Cardiac muscle cell (in vitro differentiated cells and primary cell): ENCODE results near the gene CTSW. TPM values are rescaled to one million over a fixed set of nuclear protein-coding genes. Genes with fewer than 3 reads are reported as not detected.
A peak's percentile ranks its signal among the peaks of the same experiment; 100 is the strongest.

Experiments used
- DNase-seq, 2 donors: peaks; one replicate each; pipeline versions ENCODE4 v3.0.0 to v3.0.0-alpha.2; 2010 to 2017; ENCODE audit warnings: low read depth in 1 of 2, low spot score in 1 of 2
- H3K27ac ChIP-seq: fragments of 200-600 bp; sonication (generic); 2 replicates; pipeline ENCODE4 v1.5.1; 2016
- H3K27me3 ChIP-seq: fragments of 200-600 bp; sonication (generic); 2 replicates; pipeline ENCODE4 v1.6.0; 2016; ENCODE audit warnings: control low read depth
- H3K36me3 ChIP-seq: fragments of 200-600 bp; sonication (generic); 2 replicates; pipeline ENCODE4 v1.5.1; 2016; ENCODE audit warnings: control low read depth
- H3K4me1 ChIP-seq: fragments of 200-600 bp; sonication (generic); 2 replicates; pipeline ENCODE4 v1.8.1; 2017; ENCODE audit warnings: low read depth, mild to moderate bottlenecking, mixed run types
- H3K4me3 ChIP-seq: fragments of 200-600 bp; sonication (generic); 2 replicates; pipeline ENCODE4 v1.5.1; 2016; ENCODE audit warnings: mild to moderate bottlenecking
- H3K9me3 ChIP-seq: fragments of 200-600 bp; sonication (generic); 2 replicates; pipeline ENCODE4 v1.5.1; 2017; ENCODE audit warnings: low read depth, mild to moderate bottlenecking, control low read depth
- polyA plus RNA-seq: library from polyadenylated mRNA; unstranded; fragments of >200 nt; fragmentation: Nextera tagmentation; extraction: Ambion mirVana; gene quantifications from 2 replicates; pipeline ENCODE4 v1.2.1, GENCODE V29; 2016
- total RNA-seq: library from RNA; depleted of rRNA; stranded (reverse); fragments of >200 nt; gene quantifications from 2 replicates; pipeline ENCODE4 v1.2.3, GENCODE V29; 2016
- TF ChIP-seq, protein P1 (sequence below): IDR thresholded peaks from 2 replicates; pipeline ENCODE4 v1.5.1; 2012; ENCODE audit warnings: low read depth, mild to moderate bottlenecking, low read length

The CTSW gene
- total and polyA plus RNA-seq, 2 experiments from 2014 or later, result 0.60 TPM; not detected in 1

DNA sequence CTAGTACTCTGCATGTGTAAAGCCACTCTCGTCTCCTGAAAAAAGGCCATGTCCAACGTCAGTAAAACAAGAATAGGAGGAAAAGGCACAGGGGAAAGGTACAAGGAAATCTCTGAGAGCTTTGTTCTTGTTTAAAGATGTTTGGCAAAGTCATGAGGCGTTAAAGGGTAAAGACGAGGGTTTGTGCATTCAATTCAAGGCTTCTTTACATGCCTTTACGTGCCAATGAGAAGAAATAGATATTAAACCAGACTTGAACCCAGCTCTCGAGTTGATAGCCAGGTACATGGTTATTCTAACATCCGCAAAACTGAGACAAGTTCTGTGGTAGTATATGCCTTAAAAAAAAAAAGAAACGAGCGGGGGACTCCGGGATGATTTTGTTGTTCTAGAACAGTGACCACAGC lies 21.0 kb upstream of the CTSW start:
- Histone ChIP-seq H3K4me3 (peak overlapping the region; percentile 46), H3K27ac (peak overlapping the region; percentile 99), H3K27me3 (no peaks in the 10 kb centered on the region), H3K4me1 (peaks cover 7% of the 10 kb centered on the region), H3K36me3 (peaks cover 34% of the 10 kb centered on the region), H3K9me3 (no peaks in the 10 kb centered on the region)
- DNase-seq, result no peak
- TF ChIP-seq, protein P1, sequence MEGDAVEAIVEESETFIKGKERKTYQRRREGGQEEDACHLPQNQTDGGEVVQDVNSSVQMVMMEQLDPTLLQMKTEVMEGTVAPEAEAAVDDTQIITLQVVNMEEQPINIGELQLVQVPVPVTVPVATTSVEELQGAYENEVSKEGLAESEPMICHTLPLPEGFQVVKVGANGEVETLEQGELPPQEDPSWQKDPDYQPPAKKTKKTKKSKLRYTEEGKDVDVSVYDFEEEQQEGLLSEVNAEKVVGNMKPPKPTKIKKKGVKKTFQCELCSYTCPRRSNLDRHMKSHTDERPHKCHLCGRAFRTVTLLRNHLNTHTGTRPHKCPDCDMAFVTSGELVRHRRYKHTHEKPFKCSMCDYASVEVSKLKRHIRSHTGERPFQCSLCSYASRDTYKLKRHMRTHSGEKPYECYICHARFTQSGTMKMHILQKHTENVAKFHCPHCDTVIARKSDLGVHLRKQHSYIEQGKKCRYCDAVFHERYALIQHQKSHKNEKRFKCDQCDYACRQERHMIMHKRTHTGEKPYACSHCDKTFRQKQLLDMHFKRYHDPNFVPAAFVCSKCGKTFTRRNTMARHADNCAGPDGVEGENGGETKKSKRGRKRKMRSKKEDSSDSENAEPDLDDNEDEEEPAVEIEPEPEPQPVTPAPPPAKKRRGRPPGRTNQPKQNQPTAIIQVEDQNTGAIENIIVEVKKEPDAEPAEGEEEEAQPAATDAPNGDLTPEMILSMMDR, result no peak

- Histone ChIP-seq H3K4me1 (peaks cover 7% of the 10 kb centered on the region), H3K9me3 (no peaks in the 10 kb centered on the region)
- TF ChIP-seq, protein P1, result peak; percentile 24
Measured at GRCh38 chr11:65859095-65859811, 20.4 kb upstream of the CTSW start.

DNA sequence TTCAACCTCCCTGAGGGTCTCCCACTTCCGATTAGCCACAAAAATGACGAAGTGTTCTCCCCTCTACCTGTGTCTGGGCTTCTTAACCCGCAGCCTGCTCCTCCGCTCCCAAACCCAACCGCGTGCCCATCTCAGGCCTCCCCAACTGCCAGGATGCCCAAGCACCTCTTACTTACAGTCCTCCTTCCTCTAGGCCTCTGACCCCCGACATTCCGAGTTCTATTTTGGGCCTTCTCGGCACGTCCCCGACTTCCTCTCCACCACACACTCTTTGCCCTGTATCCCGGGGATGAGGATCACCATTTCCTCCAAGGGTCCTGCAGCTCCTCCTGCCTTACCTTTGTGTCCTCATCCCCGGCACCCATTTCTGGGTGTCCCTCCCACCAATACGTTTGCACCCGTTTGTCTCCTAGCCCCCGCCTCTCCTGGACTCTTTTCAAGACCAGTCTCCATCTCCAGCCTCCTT lies 19.8 kb upstream of the CTSW start:
- Histone ChIP-seq H3K36me3 (peaks cover 34% of the 10 kb centered on the region), H3K4me3 (peak overlapping the region; percentile 78), H3K4me1 (peaks cover 7% of the 10 kb centered on the region), H3K9me3 (no peaks in the 10 kb centered on the region), H3K27me3 (no peaks in the 10 kb centered on the region), H3K27ac (peak overlapping the region; percentile 99)
- no peak for DNase-seq
- TF ChIP-seq, protein P1, result no peak

More at GRCh38 chr11:65859095-65859811, 20.4 kb upstream of the CTSW start:
- Histone ChIP-seq H3K27me3 (no peaks in the 10 kb centered on the region), H3K36me3 (peaks cover 34% of the 10 kb centered on the region), H3K4me3 (peak overlapping the region; percentile 78), H3K27ac (peak overlapping the region; percentile 99)
- peak; percentile 100 for DNase-seq

- H3K36me3 ChIP-seq, result peaks cover 34% of the 10 kb centered on the region
- TF ChIP-seq, protein P1, result peak; percentile 85
- H3K9me3 ChIP-seq, result no peaks in the 10 kb centered on the region
- peak; percentile 99 for DNase-seq
- peak within 1 kb of the TSS; percentile 99 for H3K27ac ChIP-seq
- no peaks in the 10 kb centered on the region for H3K27me3 ChIP-seq
- peaks cover 7% of the 10 kb centered on the region for H3K4me1 ChIP-seq
- H3K4me3 ChIP-seq, result peak within 1 kb of the TSS; percentile 78
Measured at GRCh38 chr11:65860278-65861164, 19.1 kb upstream of the CTSW start, which contains the start of gene MUS81. Gene MUS81 (plus strand): TSS chr11:65860433. CDS start chr11:65860754, 321 bp downstream.

DNA sequence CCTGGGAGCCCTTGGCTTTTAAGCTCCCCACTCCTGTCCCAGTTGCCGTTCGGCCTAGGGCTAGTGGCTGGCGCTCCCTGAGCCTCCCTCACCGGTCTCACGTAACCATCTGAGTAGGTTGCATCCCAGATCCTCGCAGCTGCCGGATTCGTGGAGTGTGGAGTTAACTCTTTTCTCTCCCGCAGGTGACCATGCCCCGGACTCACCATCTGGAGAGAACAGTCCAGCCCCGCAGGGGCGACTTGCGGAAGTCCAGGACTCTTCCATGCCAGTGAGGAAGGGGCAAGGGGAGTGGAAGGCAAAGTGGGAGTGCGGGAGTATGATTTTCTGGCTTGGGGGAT lies 18.5 kb upstream of the CTSW start:
- Histone ChIP-seq H3K4me3 (peak overlapping the region; percentile 78), H3K27me3 (no peaks in the 10 kb centered on the region), H3K4me1 (peaks cover 7% of the 10 kb centered on the region), H3K27ac (peak overlapping the region; percentile 99), H3K9me3 (no peaks in the 10 kb centered on the region), H3K36me3 (peaks cover 34% of the 10 kb centered on the region)
- TF ChIP-seq, protein P1, result no peak
- DNase-seq, result no peak
